GM23248 (cell line): ENCODE data around the gene ARSI. TPM values are rescaled to one million over a fixed set of nuclear protein-coding genes. Genes with fewer than 3 reads are reported as not detected.
A peak's percentile ranks its signal among the peaks of the same experiment; 100 is the strongest.

ENCODE experiments used
- DNase-seq: peaks from one replicate; pipeline ENCODE4 v3.0.0-alpha.2; 2015
- H2AFZ ChIP-seq: fragments of 200-600 bp; sonication (generic); 2 replicates; pipeline ENCODE4 v1.6.1; 2016; ENCODE audit warnings: antibody characterized with exemption
- H3F3A ChIP-seq: fragments of 200-600 bp; sonication (generic); 2 replicates; pipeline ENCODE4 v1.6.1; 2016; ENCODE audit warnings: mild to moderate bottlenecking, antibody characterized with exemption, mixed run types; ENCODE audit not compliant: insufficient read depth
- H3K27ac ChIP-seq: fragments of 200-600 bp; sonication (generic); 2 replicates; pipeline ENCODE4 v1.5.1; 2016; ENCODE audit warnings: mild to moderate bottlenecking
- H3K27me3 ChIP-seq: fragments of 200-600 bp; sonication (generic); replicated peaks from 2 replicates; pipeline ENCODE4 v1.6.1; 2016; ENCODE audit warnings: mild to moderate bottlenecking; ENCODE audit not compliant: insufficient read depth
- H3K36me3 ChIP-seq: fragments of 200-600 bp; sonication (generic); 2 replicates; pipeline ENCODE4 v1.6.1; 2016; ENCODE audit warnings: low read depth, mild to moderate bottlenecking
- H3K4me1 ChIP-seq: fragments of 200-600 bp; sonication (generic); 2 replicates; pipeline ENCODE4 v1.6.1; 2016; ENCODE audit warnings: mild to moderate bottlenecking; ENCODE audit not compliant: insufficient read depth
- H3K4me2 ChIP-seq: fragments of 200-600 bp; sonication (generic); one replicate; pipeline ENCODE4 v1.6.1; 2016; ENCODE audit warnings: mild to moderate bottlenecking; ENCODE audit not compliant: unreplicated experiment
- H3K4me3 ChIP-seq: fragments of 200-600 bp; sonication (generic); 2 replicates; pipeline ENCODE4 v1.5.1; 2016; ENCODE audit warnings: mild to moderate bottlenecking
- H3K79me2 ChIP-seq: fragments of 200-600 bp; sonication (generic); 2 replicates; pipeline ENCODE4 v1.6.1; 2016; ENCODE audit warnings: mild to moderate bottlenecking; ENCODE audit not compliant: insufficient read depth
- H3K9ac ChIP-seq: fragments of 200-600 bp; sonication (generic); 2 replicates; pipeline ENCODE4 v1.6.1; 2016; ENCODE audit warnings: mild to moderate bottlenecking
- H3K9me2 ChIP-seq: fragments of 200-600 bp; sonication (generic); 2 replicates; pipeline ENCODE4 v1.6.1; 2016; ENCODE audit warnings: mixed run types, mild to moderate bottlenecking, moderate library complexity; ENCODE audit not compliant: insufficient read depth
- H3K9me3 ChIP-seq: fragments of 200-600 bp; sonication (generic); one replicate; pipeline ENCODE4 v1.6.1; 2017; ENCODE audit warnings: low read depth
- H4K20me1 ChIP-seq: fragments of 200-600 bp; sonication (generic); 2 replicates; pipeline ENCODE4 v1.6.0; 2016; ENCODE audit not compliant: insufficient read depth
- EZH2 ChIP-seq: fragments of 200-600 bp; sonication (generic); IDR thresholded peaks from 2 replicates; pipeline ENCODE4 v1.6.1; 2018; ENCODE audit warnings: antibody characterized with exemption, mild to moderate bottlenecking; ENCODE audit not compliant: insufficient read depth, poor library complexity, severe bottlenecking
- EZH2phosphoT487 ChIP-seq: fragments of 200-600 bp; sonication (generic); IDR thresholded peaks from 2 replicates; pipeline ENCODE4 v1.6.1; 2018; ENCODE audit warnings: antibody characterized with exemption, moderate library complexity, mild to moderate bottlenecking, low read depth; ENCODE audit not compliant: insufficient read depth
- WGBS, 2 experiments: methylation state at CpG; one replicate each; pipeline ENCODE4 v1.1.6; 2015 to 2017; ENCODE audit warnings: low lambda C conversion rate in 2 of 2, low coverage in 1 of 2; ENCODE audit errors: missing lambda C conversion rate in 2 of 2; 5-methylcytosine and 5-hydroxymethylcytosine counted together
- in situ Hi-C: fragments of 300-500 bp; cut with MboI; formaldehyde crosslinking; loops from 2 replicates; pipeline ENCODE4 v1.15.0; 2020
- polyA plus RNA-seq: library from polyadenylated mRNA; unstranded; fragments of >200 nt; fragmentation: Nextera tagmentation; extraction: Ambion mirVana; gene quantifications from 2 replicates; pipeline ENCODE4 v1.2.1, GENCODE V29; 2016
- total RNA-seq: library from RNA; depleted of rRNA; stranded (reverse); fragments of >200 nt; shearing (Covaris generic); gene quantifications from 2 replicates; pipeline ENCODE4 v1.2.3, GENCODE V29; 2014

ARSI gene
- total and polyA plus RNA-seq, 2 experiments from 2014 or later, result 1.0 to 4.3 TPM

DNA sequence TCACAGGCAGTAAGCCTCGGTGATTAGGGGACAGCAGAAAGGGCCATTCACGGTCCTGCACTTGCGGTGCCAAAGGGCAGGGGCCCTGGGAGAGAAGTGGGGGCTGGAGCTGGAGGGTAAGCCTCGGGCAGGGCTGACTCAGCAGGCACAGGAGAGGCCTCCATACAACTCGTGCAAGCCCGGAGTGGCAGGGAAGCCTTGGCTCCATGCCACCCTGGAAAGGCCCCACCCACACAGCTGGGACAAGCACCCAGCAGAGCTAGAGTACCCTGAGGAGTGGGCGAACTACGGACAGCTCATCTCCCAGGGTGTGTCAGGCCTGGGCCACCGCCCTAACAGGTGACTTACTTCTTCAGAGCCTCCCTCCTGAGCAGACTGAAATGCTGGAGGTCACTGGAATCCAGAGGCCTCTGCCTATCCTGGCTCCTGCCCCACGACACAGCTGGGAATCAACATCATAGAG, 7.5 kb downstream of the ARSI start:
- Histone ChIP-seq H4K20me1 (no peaks in the 10 kb centered on the region), H3K4me2 (no peak overlapping the region), H3K27me3 (no peaks in the 10 kb centered on the region), H3K4me3 (no peak overlapping the region), H3K9me3 (no peaks in the 10 kb centered on the region), H2AFZ (no peak overlapping the region), H3K27ac (no peak overlapping the region), H3K9me2 (no peaks in the 10 kb centered on the region), H3K4me1 (peaks cover 25% of the 10 kb centered on the region), H3K9ac (0 out of 2 replicates have a peak overlapping the region, but pooled peaks have one; percentile 9), H3K79me2 (no peaks in the 10 kb centered on the region), H3K36me3 (no peaks in the 10 kb centered on the region), H3F3A (peaks cover 17% of the 10 kb centered on the region)
- 36 to 42% methylated on average over 10 of the region's 10 CpGs for WGBS, 2 experiments
- DNase-seq, result peak; percentile 79
- in situ Hi-C loops, result no loop called here
- TF ChIP-seq EZH2 (no peak), EZH2phosphoT487 (no peak)

DNA sequence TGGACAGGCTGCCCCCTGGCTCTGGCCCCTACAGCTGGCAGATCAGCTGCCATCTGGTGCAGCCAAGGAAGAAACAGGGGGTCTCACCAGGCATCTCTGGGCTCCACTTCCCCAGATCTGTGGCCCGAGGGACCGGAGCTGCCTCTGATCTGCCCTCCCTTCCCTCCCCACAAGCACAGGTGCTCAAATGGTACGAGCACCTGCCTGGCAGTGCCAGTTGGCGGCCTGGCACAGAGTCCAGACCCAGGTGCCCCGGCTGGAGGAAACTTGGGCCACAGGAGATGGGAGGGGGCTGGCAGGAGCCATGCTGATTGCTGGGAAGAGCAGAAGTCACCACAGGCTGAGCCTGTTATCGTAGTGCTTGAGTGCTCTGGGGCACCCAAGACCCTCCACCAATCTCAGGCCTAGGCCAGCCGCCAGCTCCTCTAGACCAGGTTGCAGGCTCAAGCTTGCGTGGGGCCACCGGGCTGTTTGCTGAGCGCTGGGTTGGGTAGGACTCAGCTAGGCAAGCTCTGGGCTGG, 8.1 kb downstream of the ARSI start:
- whole genome bisulfite sequencing, 2 experiments, result 94 to 95% methylated on average over 7 to 10 of the region's 10 CpGs
- Histone ChIP-seq H3K27ac (no peak overlapping the region), H3K36me3 (no peaks in the 10 kb centered on the region), H3K9me3 (no peaks in the 10 kb centered on the region), H3K79me2 (no peaks in the 10 kb centered on the region), H3K9me2 (no peaks in the 10 kb centered on the region), H3K4me3 (no peak overlapping the region), H2AFZ (no peak overlapping the region), H3K4me1 (peaks cover 19% of the 10 kb centered on the region), H3K4me2 (no peak overlapping the region), H3K27me3 (no peaks in the 10 kb centered on the region), H3F3A (peaks cover 11% of the 10 kb centered on the region), H3K9ac (no peak overlapping the region), H4K20me1 (no peaks in the 10 kb centered on the region)
- TF ChIP-seq EZH2phosphoT487 (no peak), EZH2 (no peak)
- in situ Hi-C loops, result no loop called here
- no peak for DNase-seq

DNA sequence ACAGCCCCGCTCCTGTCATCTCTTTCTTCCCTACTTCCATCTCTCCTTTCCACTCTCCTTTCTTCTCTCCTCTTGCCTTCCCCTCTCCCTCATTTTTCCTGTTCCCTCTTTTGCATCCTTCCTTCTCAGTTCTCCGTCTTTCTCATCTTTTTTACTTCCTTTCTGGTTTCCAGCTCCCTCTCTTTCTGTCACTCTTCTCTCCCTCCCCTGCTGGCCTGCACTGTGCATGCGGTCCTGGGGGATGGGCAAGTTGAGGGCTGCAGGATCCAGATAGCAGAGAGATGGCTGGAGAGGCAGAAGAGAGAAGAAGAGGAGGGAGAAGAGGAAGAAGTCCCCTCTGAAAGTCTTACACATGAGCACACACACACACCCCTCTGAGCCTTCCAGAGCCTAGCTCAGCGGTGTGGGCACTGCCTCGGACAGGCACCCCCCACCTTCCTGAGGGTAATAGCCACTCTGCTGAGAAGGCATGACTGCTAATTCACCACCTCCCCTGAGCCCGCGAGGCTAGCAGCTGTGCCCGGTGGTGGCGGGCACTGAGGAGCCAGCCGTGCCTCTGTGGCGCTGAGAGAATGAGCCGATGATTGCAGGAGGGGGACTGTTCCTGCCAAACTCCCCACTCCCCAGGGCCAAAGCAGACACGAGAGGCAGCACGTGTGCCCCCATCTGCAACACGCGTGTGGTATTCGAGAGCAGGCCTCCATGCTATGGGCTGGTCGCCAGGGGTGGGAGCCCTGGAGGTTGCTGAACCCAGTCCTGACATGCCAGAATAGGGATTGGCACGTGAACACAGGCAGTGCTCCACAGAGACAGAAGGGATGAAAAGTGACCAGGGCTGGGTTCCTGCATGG, 9.4 kb downstream of the ARSI start:
- 65 to 71% methylated on average over 19 of the region's 19 CpGs for WGBS, 2 experiments
- in situ Hi-C loops, result no loop called here
- Histone ChIP-seq H3F3A (0 out of 2 replicates have a peak, but pooled peaks cover under 1% of the 10 kb centered on the region), H3K4me3 (no peak overlapping the region), H3K9me2 (no peaks in the 10 kb centered on the region), H3K79me2 (no peaks in the 10 kb centered on the region), H3K4me1 (peaks cover 9% of the 10 kb centered on the region), H3K27ac (no peak overlapping the region), H3K4me2 (no peak overlapping the region), H4K20me1 (no peaks in the 10 kb centered on the region), H3K36me3 (no peaks in the 10 kb centered on the region), H3K9me3 (no peaks in the 10 kb centered on the region), H3K9ac (no peak overlapping the region), H3K27me3 (no peaks in the 10 kb centered on the region), H2AFZ (no peak overlapping the region)
- DNase-seq, result no peak
- no peak for TF ChIP-seq EZH2phosphoT487
- no peak for TF ChIP-seq EZH2

DNA sequence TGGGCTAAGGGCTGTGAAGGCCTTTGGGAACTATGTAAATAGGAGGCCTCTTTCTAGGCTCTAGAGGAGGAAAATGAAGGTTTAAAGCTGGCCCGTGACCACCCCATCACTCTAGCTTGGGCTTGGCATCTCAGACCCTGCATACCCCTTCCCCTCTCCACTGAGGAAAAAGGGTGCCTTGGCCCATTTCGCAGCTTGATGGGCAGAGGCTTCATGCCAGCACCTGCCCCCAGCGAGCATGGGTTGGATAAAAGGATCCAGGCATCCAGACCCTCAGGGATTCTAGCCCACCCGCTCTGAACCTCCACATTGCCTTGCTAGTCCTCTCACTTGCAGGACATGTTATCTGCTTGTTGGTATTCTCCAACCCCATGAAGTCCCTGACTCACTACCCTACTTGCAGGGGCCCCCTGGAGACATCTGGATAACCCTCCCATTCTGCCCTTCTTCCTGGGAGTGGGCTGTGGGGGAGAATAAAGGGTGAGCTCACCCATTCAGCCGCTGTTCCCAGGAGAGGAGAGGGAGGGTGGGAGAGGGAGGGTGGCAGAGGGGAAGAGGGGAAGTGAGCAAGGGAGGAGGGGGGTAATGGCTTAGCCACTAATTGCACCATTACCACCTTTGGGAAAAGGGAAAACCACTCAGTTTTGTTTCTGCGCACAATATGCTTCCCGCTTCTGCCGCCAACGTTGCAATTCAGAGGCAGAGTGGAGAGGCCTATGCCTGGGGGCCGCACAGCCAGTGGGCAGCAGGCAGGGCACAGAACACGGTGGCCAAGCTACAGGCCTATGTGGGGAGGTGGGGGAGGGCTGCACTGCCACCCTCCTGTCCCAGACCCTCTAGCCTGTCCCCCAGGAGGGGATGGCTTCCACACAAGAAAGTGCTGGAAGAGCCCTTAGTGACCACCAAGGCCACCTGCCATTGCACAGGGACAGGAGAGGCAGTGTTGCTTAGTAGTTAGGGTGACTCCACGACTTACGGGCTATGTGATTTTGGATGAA, 11.0 kb downstream of the ARSI start:
- H3F3A ChIP-seq, result no peaks in the 10 kb centered on the region
- H4K20me1 ChIP-seq, result no peaks in the 10 kb centered on the region
- no peak for DNase-seq
- H3K4me1 ChIP-seq, result peaks cover 8% of the 10 kb centered on the region
- H3K9ac ChIP-seq, result no peak overlapping the region
- no peaks in the 10 kb centered on the region for H3K79me2 ChIP-seq
- 85 to 89% methylated on average over 13 of the region's 13 CpGs for WGBS, 2 experiments
- H3K4me2 ChIP-seq, result no peak overlapping the region
- in situ Hi-C loops, result no loop called here
- no peaks in the 10 kb centered on the region for H3K9me2 ChIP-seq
- no peak overlapping the region for H3K4me3 ChIP-seq
- H3K36me3 ChIP-seq, result no peaks in the 10 kb centered on the region
- no peak overlapping the region for H3K27ac ChIP-seq
- no peaks in the 10 kb centered on the region for H3K27me3 ChIP-seq
- H3K9me3 ChIP-seq, result no peaks in the 10 kb centered on the region
- no peak for TF ChIP-seq EZH2
- no peak for TF ChIP-seq EZH2phosphoT487
- no peak overlapping the region for H2AFZ ChIP-seq
